ENCODE results near the gene MS4A1.
"Not testable (repeated sequence)": the region's sequence is repeated elsewhere in the genome, so short reads cannot be mapped to it uniquely, and the experiment has no call there.

The MS4A1 gene

GRCh38 chr11:60455531-60456042 is at the start of gene MS4A1:
Gene MS4A1 (plus strand): TSS chr11:60455847. CDS start chr11:60462375, 6,528 bp downstream.
- DNase-seq = no peak

GRCh38 chr11:60420015-60420414 is 35.6 kb upstream of the MS4A1 start:
- DNase-seq = no peak

- no peak for DNase-seq
These were observed 33.0 kb upstream of the MS4A1 start for GRCh38 chr11:60422609-60423008.

DNA sequence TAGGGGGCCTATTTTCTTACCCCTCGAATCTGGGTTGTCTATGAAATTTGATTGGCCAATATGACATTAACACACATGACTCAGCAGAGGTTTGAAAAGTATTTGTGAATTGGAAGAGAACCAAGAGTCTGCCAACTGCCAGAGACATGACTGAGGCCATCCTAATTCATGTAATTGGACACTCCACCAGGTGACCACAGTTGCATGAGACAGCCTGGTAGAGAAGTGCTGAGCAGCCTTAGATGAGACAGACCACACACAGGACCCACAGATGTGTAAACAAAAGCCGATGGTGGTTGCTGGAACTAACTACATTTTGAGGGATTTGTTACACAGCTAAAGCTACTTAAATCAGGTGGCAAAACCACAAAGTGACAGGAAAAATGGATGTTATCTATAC is 27.1 kb upstream of the MS4A1 start:
- DNase-seq = no peak

DNA sequence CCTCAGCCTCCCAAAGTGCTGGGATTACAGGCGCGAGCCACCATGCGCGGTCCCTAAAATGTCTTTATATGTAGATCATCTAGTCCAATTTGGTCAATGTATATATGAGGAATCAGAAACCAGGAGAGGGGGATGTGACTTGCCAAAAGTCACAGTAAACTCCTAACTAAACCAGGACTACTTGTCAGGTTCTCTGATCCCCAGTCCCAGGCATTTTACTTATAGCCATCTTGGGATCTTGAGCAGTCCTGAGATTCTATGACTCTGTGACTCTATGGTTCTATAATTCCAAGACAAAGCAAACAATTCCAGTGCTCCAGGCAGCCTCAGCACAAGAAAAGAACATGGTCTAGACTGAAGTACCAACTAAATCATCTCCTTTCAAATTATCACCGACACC is 26.4 kb upstream of the MS4A1 start, which contains the start of gene MS4A5:
Gene MS4A5 (plus strand): TSS at position 301 of the 400 bp plus-strand sequence. CDS start 103 bp downstream, outside the sequence.
- no peak for DNase-seq

- no peak for DNase-seq
These were observed 24.4 kb upstream of the MS4A1 start for GRCh38 chr11:60431251-60431650.

DNA sequence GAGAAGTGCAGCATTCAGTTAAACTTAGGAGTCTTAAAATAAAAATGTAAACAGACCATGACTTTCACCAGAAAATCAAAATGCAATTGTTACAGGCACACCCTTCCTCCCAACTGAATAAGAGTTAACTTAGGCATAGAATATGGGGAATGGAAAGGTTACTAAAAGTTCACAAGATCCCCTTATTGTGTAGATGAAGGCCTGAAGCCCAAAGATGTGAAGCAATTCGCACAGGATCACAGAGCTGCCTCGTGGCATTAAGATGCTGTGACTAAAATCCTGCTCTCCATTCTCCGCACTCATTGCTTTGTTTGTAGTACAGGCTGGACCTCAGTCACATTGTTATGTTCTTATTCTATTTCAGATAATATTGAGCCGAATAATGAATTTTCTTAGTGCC is 22.2 kb upstream of the MS4A1 start:
- no peak for DNase-seq

DNA sequence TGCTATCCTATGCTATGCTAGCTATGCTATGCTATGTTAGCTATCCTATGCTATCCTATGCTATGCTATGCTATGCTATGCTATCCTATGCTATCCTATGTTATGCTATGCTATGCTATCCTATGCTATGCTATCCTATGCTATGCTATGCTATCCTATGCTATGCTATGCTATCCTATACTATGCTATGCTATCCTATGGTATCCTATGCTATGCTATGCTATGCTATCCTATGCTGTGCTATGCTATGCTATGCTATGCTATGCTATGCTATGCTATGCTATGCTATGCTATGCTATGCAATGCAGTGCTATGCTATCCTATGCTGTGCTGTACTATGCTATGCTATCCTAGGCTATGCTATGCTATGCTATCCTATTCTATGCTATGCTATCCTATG is 8.6 kb upstream of the MS4A1 start:
- DNase-seq = no peak

GRCh38 chr11:60447846-60448245 is 7.8 kb upstream of the MS4A1 start:
- DNase-seq = no peak

DNA sequence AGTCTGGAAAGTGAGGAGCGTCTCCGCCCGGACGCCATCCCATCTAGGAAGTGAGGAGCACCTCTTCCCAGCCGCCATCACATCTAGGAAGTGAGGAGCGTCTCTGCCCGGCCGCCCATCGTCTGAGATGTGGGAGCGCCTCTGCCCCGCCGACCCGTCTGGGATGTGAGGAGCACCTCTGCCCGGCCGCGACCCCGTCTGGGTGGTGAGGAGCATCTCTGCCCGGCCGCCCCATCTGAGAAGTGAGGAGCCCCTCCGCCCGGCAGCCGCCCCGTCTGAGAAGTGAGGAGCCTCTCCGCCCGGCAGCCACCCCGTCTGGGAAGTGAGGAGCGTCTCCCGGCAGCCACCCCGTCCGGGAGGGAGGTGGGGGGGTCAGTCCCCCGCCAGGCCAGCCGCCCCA is 4.5 kb upstream of the MS4A1 start:
- not testable (repeated sequence) for DNase-seq

DNA sequence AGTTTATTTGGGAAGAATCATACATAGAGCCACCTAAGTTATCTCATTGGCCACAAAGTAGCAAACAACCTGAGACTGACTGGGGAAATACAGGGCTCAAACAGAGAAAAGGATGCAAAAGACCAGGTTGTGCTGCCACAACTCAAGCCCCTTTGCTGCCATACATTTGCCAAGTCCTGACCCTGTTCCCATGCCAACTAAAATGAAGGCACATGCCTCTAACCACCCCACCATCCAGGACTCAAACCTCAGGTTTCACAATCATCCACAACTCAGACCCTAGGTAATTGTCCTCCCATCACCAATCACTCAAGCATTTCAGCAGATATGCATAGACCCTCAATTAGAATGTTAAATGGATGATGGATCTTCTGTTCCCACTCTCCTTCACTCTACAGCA is 1.4 kb upstream of the MS4A1 start:
- DNase-seq = no peak

DNA sequence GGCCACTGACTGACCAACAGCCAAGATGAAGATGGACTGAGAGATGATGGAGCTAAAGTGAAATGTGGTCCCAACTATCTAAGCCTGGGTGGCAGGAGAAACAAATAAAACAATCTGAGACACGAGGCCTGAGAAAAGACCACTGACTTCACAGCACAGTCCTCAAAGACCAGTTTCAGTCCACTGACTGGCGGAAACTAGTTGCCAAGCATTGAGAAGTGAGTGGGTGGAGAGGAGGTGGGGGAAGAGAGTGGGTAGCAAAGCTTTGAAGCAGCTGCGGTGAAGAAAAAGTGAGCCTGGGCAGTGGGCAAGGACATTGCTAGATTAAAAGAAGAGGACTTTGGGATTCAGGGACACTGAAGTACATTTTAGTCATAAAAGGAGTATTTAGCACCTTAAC is 1.9 kb downstream of the MS4A1 start:
- DNase-seq = no peak

DNA sequence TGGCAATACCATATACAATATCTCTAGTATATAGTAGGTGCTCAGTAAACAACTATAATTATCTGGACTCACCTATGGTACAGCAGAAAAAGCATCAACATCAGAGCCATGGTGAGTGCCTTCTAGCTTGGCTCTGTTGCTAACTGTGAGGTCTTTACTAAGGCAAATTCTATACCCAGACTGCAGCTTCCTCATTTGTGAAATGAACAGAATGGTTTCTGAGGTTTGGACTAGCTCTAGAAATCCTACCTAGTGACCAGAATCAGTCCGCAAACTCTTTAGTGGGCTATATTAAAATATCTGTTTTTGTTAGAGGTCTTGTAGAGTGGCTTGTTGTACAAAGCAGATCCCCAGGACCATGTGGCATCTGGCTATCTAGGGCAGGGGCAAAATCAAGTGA is 3.7 kb downstream of the MS4A1 start:
- DNase-seq = no peak

GRCh38 chr11:60468829-60469228 is 13.2 kb downstream of the MS4A1 start:
- no peak for DNase-seq

DNA sequence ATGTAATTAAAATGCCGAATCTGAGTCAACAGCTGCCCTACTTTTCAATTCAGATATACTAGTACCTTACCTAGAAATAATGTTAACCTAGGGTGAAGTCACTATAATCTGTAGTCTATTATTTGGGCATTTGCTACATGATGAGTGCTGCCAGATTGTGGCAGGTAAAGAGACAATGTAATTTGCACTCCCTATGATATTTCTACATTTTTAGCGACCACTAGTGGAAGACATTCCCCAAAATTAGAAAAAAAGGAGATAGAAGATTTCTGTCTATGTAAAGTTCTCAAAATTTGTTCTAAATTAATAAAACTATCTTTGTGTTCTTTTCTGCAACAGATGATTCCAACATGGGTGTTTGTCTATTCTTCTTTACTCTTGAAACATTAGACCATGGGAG is 14.1 kb downstream of the MS4A1 start:
- no peak for DNase-seq

GRCh38 chr11:60477035-60477445 is 21.4 kb downstream of the MS4A1 start:
- DNase-seq = no peak

GRCh38 chr11:60482361-60482760 is 26.7 kb downstream of the MS4A1 start:
- DNase-seq = no peak

DNA sequence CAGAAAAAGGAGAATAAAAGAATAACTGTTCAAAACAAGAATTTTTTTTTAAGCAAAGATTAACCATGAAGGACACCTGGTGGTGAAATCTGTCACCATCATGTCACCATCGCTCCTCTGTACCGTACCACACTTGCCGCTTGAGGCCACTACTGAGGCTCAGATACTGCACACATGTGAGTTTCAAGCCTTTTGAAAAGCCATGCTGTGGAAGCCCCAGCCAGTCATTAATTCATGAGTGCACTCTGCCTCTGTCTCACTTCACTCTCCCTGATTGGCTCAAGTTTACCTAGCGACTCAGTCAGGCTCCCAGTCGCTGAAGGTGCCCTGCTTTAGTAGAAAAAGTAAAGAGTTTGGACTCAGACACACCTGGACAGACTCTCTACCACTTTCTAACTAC is 30.3 kb downstream of the MS4A1 start:
- DNase-seq = peak; percentile 43

DNA sequence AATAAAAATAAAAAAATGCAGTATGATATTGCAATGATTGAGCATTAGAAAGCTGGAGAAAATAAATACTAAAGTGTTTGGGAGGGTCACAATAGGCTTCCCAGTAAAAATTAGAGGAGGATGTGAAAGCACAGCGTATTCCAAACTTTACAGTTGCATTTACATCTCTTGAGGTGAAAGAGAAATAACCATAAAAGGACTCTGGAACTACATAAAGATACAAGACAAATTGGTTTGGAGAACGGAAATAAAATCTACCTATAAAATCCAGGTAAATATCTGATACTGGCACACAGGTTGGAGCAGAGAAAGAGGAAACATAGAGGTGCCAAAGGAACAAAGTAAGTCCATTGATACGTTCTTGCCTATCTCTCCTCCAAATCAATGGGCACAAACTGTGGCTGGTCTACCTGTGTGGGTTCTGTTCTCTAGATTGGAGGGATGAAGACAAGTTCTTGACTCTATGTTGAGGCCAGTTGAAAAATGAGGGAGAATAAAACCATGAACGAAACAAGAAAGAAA is 36.9 kb downstream of the MS4A1 start, which contains the start of gene MS4A12:
Gene MS4A12 (plus strand): TSS at position 291 of the 522 bp plus-strand sequence. CDS start 4,541 bp downstream, outside the sequence.
- no peak for DNase-seq

- DNase-seq = no peak
These were observed 37.8 kb downstream of the MS4A1 start for GRCh38 chr11:60493454-60493853.

GRCh38 chr11:60498399-60498798 is 42.8 kb downstream of the MS4A1 start:
- DNase-seq = no peak

GRCh38 chr11:60498853-60499252 is 43.2 kb downstream of the MS4A1 start:
- no peak for DNase-seq

DNA sequence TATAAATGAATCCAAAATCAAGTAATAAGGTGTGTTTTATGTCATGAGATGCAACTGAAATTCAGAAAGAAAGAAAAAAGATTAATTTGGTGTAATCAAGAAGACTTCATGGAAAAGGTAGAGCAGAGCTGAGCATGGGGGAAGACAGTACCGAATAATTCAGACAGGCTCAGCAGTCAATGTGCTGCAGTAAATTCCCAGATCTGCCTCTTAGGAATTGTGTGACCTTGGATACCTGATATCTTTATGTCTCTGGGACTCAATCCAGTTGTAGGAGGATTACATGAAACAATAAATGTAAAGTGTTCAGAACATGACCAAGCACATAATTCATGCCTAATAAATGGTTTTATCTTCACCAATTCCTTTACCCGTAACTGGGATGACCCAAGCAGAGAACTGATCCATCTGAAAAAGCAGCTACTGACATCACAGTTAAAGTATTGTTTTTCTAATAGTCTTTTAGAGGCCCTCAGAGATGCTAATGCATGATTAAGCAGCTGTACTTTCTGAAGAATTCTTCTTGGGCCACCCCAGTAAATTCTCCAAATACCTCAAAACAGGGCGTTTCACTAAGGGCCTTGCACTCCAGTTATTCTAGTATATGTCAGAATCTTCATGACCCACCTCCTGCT is 44.7 kb downstream of the MS4A1 start:
- DNase-seq = no peak

DNA sequence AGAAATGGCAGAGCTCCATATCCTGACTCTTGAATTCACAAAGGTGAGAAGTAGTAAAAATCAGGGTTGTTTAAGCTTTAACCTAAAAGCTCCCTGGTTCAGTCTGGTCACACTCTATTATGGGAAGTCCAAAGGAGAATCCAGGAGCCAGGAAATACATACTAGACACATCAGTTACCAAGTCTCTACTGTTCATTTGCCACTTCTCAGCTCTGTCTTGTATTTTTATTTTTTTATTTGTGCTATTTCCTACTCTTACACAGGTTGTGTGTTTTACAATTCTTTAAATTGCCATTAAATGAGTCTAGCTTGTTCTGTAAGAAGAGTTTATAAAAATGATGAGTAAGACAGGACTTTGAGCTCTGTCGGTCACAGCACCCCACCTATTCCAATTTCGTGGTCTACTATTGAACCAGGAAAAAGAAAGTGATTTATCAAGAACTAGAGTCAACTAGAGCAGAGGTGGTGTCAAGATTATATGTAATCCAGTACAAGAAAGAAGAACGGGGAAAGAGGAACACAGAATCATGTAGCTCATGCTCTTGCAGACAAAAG is 46.7 kb downstream of the MS4A1 start:
- DNase-seq = no peak

Data from NCI-H2171 treated with DMSO at 0.1 percent for 48 hours (cell line).